T-helper 2 cell treated with Interferon-gamma antibody and Interleukin-4, amounts not matched to agents 5 μg/mL and 100 μg/mL, for 36 hours (primary cell): ENCODE results near the gene CCDC121.
"Not testable (repeated sequence)": the region's sequence is repeated elsewhere in the genome, so short reads cannot be mapped to it uniquely, and the experiment has no call there.

ENCODE experiments used
- DNase-seq: peaks from one replicate; pipeline ENCODE4 v3.0.0; 2021; ENCODE audit warnings: low spot score
- H3K27ac Mint-ChIP-seq: one replicate; pipeline ENCODE4 v1.8.0; 2021; ENCODE audit warnings: mild to moderate bottlenecking, mixed read lengths
- H3K27me3 Mint-ChIP-seq: one replicate; pipeline ENCODE4 v1.8.0; 2021; ENCODE audit warnings: low read depth, mixed read lengths
- H3K36me3 Mint-ChIP-seq: one replicate; pipeline ENCODE4 v1.8.0; 2021; ENCODE audit warnings: low read depth, mixed read lengths
- H3K4me1 Mint-ChIP-seq: one replicate; pipeline ENCODE4 v1.8.0; 2021; ENCODE audit warnings: low read depth, mixed read lengths
- H3K4me3 Mint-ChIP-seq: one replicate; pipeline ENCODE4 v1.8.0; 2022; ENCODE audit warnings: mild to moderate bottlenecking, moderate library complexity, mixed read lengths
- H3K9me3 Mint-ChIP-seq: one replicate; pipeline ENCODE4 v1.8.0; 2021; ENCODE audit warnings: mixed read lengths

CCDC121 gene

GRCh38 chr2:27651056-27651455 lies 22.2 kb upstream of the CCDC121 start:
- H3K36me3 Mint-ChIP-seq = peaks cover 61% of the 10 kb centered on the region
- no peak overlapping the region for H3K27ac Mint-ChIP-seq
- H3K4me1 Mint-ChIP-seq = peaks cover 7% of the 10 kb centered on the region
- no peak overlapping the region for H3K4me3 Mint-ChIP-seq
- no peaks in the 10 kb centered on the region for H3K9me3 Mint-ChIP-seq
- no peak for DNase-seq
- no peaks in the 10 kb centered on the region for H3K27me3 Mint-ChIP-seq

- H3K36me3 Mint-ChIP-seq = peaks cover 48% of the 10 kb centered on the region
- no peaks in the 10 kb centered on the region for H3K9me3 Mint-ChIP-seq
- no peak for DNase-seq
- H3K27me3 Mint-ChIP-seq = no peaks in the 10 kb centered on the region
- peaks cover 5% of the 10 kb centered on the region for H3K4me1 Mint-ChIP-seq
- H3K27ac Mint-ChIP-seq = no peak overlapping the region
- H3K4me3 Mint-ChIP-seq = no peak overlapping the region
Observed at GRCh38 chr2:27647737-27648136, 18.9 kb upstream of the CCDC121 start.

- no peak overlapping the region for H3K4me3 Mint-ChIP-seq
Observed at GRCh38 chr2:27647289-27647688, 18.5 kb upstream of the CCDC121 start.

GRCh38 chr2:27645197-27645596 lies 16.4 kb upstream of the CCDC121 start:
- H3K4me1 Mint-ChIP-seq = peaks cover 8% of the 10 kb centered on the region
- H3K27me3 Mint-ChIP-seq = no peaks in the 10 kb centered on the region
- no peaks in the 10 kb centered on the region for H3K9me3 Mint-ChIP-seq
- H3K27ac Mint-ChIP-seq = no peak overlapping the region
- H3K36me3 Mint-ChIP-seq = peaks cover 45% of the 10 kb centered on the region
- H3K4me3 Mint-ChIP-seq = no peak overlapping the region
- no peak for DNase-seq

More at GRCh38 chr2:27647289-27647688, 18.5 kb upstream of the CCDC121 start:
- Mint-ChIP-seq H3K36me3 (peaks cover 46% of the 10 kb centered on the region), H3K9me3 (no peaks in the 10 kb centered on the region), H3K4me1 (peaks cover 3% of the 10 kb centered on the region), H3K27me3 (no peaks in the 10 kb centered on the region), H3K27ac (no peak overlapping the region)
- DNase-seq = no peak

GRCh38 chr2:27640722-27641245 lies 12.0 kb upstream of the CCDC121 start:
- H3K27ac Mint-ChIP-seq = no peak overlapping the region

GRCh38 chr2:27638709-27639108 lies 9.9 kb upstream of the CCDC121 start:
- Mint-ChIP-seq H3K27me3 (no peaks in the 10 kb centered on the region), H3K27ac (peak overlapping the region; percentile 90), H3K4me3 (peak overlapping the region; percentile 54), H3K9me3 (no peaks in the 10 kb centered on the region), H3K4me1 (peaks cover 33% of the 10 kb centered on the region), H3K36me3 (peaks cover 61% of the 10 kb centered on the region)
- DNase-seq = peak; percentile 32

More at GRCh38 chr2:27640722-27641245, 12.0 kb upstream of the CCDC121 start:
- Mint-ChIP-seq H3K27me3 (no peaks in the 10 kb centered on the region), H3K4me1 (peaks cover 28% of the 10 kb centered on the region), H3K9me3 (no peaks in the 10 kb centered on the region), H3K36me3 (peaks cover 55% of the 10 kb centered on the region), H3K4me3 (no peak overlapping the region)
- no peak for DNase-seq

GRCh38 chr2:27638037-27638637 lies 9.3 kb upstream of the CCDC121 start:
- H3K36me3 Mint-ChIP-seq = peaks cover 61% of the 10 kb centered on the region
- DNase-seq = peak; percentile 46
- peak overlapping the region; percentile 90 for H3K27ac Mint-ChIP-seq
- peaks cover 33% of the 10 kb centered on the region for H3K4me1 Mint-ChIP-seq
- no peaks in the 10 kb centered on the region for H3K9me3 Mint-ChIP-seq
- peak overlapping the region; percentile 54 for H3K4me3 Mint-ChIP-seq
- H3K27me3 Mint-ChIP-seq = no peaks in the 10 kb centered on the region

- H3K9me3 Mint-ChIP-seq = no peaks in the 10 kb centered on the region
- H3K36me3 Mint-ChIP-seq = peaks cover 65% of the 10 kb centered on the region
- peak overlapping the region; percentile 68 for H3K27ac Mint-ChIP-seq
- H3K27me3 Mint-ChIP-seq = no peaks in the 10 kb centered on the region
- no peak overlapping the region for H3K4me3 Mint-ChIP-seq
- DNase-seq = no peak
- peaks cover 33% of the 10 kb centered on the region for H3K4me1 Mint-ChIP-seq
Observed at GRCh38 chr2:27636766-27637165, 8.0 kb upstream of the CCDC121 start.

GRCh38 chr2:27634291-27634690 lies 5.5 kb upstream of the CCDC121 start:
- Mint-ChIP-seq H3K27ac (no peak overlapping the region), H3K27me3 (no peaks in the 10 kb centered on the region), H3K4me3 (no peak overlapping the region), H3K9me3 (no peaks in the 10 kb centered on the region), H3K4me1 (peaks cover 38% of the 10 kb centered on the region), H3K36me3 (peaks cover 61% of the 10 kb centered on the region)
- no peak for DNase-seq

GRCh38 chr2:27630257-27630656 lies 1.4 kb upstream of the CCDC121 start:
- peaks cover 35% of the 10 kb centered on the region for H3K36me3 Mint-ChIP-seq
- peaks cover 35% of the 10 kb centered on the region for H3K4me1 Mint-ChIP-seq
- H3K27ac Mint-ChIP-seq, H3K4me3 Mint-ChIP-seq, DNase-seq, H3K9me3 Mint-ChIP-seq, H3K27me3 Mint-ChIP-seq: not testable (repeated sequence)

- Mint-ChIP-seq H3K4me3 (no peak overlapping the region), H3K9me3 (no peaks in the 10 kb centered on the region), H3K36me3 (peaks cover 30% of the 10 kb centered on the region), H3K27ac (no peak overlapping the region), H3K4me1 (peaks cover 32% of the 10 kb centered on the region), H3K27me3 (no peaks in the 10 kb centered on the region)
- DNase-seq = peak; percentile 17
Observed at GRCh38 chr2:27627963-27628766, 647 bp downstream of the CCDC121 start.

GRCh38 chr2:27626921-27627320 lies 1.9 kb downstream of the CCDC121 start:
- not testable (repeated sequence) for H3K9me3 Mint-ChIP-seq, H3K27me3 Mint-ChIP-seq, H3K4me3 Mint-ChIP-seq, DNase-seq
- Mint-ChIP-seq H3K4me1 (peaks cover 32% of the 10 kb centered on the region), H3K36me3 (peaks cover 32% of the 10 kb centered on the region), H3K27ac (peak overlapping the region; percentile 32)

- H3K4me3 Mint-ChIP-seq, DNase-seq, H3K9me3 Mint-ChIP-seq, H3K27ac Mint-ChIP-seq, H3K27me3 Mint-ChIP-seq: not testable (repeated sequence)
- Mint-ChIP-seq H3K4me1 (peaks cover 31% of the 10 kb centered on the region), H3K36me3 (peaks cover 33% of the 10 kb centered on the region)
Observed at GRCh38 chr2:27626323-27626722, 2.5 kb downstream of the CCDC121 start.

- peaks cover 34% of the 10 kb centered on the region for H3K36me3 Mint-ChIP-seq
- no peaks in the 10 kb centered on the region for H3K27me3 Mint-ChIP-seq
- no peaks in the 10 kb centered on the region for H3K9me3 Mint-ChIP-seq
- peaks cover 23% of the 10 kb centered on the region for H3K4me1 Mint-ChIP-seq
- no peak overlapping the region for H3K4me3 Mint-ChIP-seq
- no peak for DNase-seq
- H3K27ac Mint-ChIP-seq = no peak overlapping the region
Observed at GRCh38 chr2:27624943-27625342, 3.9 kb downstream of the CCDC121 start.
